Measurements from ENCODE around the gene HM13.

The HM13 gene

DNA sequence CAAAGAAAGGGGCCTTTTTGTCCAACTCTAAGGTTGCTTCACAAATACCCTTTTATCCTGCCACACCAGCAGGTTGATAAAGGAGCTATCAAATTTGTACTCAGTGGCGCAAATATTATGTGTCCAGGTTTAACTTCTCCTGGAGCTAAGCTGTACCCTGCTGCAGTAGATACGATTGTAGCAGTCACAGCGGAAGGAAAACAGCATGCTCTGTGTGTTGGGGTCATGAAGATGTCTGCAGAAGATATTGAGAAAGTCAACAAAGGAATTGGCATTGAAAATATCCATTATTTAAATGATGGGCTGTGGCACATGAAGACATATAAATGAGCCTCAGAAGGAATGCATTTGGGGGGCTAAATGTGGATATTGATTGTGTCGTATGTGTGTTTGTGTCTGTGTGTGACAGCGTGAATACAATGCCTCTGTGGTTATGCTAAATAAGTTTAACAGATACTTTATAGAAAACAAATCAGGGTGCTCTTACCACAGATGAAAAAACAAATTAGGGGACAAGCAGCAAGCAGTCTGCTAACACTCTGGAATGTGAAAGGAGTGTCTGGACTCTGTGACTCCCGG lies 33.6 kb downstream of the HM13 start:
- DNase-seq (ENCODE audit: low read depth): no peak
- TF ChIP-seq POLR2A (IDR thresholded peaks at IDR 0.05; ENCODE audit: extremely low read depth, insufficient read length): no peak
- TF ChIP-seq, protein P1, sequence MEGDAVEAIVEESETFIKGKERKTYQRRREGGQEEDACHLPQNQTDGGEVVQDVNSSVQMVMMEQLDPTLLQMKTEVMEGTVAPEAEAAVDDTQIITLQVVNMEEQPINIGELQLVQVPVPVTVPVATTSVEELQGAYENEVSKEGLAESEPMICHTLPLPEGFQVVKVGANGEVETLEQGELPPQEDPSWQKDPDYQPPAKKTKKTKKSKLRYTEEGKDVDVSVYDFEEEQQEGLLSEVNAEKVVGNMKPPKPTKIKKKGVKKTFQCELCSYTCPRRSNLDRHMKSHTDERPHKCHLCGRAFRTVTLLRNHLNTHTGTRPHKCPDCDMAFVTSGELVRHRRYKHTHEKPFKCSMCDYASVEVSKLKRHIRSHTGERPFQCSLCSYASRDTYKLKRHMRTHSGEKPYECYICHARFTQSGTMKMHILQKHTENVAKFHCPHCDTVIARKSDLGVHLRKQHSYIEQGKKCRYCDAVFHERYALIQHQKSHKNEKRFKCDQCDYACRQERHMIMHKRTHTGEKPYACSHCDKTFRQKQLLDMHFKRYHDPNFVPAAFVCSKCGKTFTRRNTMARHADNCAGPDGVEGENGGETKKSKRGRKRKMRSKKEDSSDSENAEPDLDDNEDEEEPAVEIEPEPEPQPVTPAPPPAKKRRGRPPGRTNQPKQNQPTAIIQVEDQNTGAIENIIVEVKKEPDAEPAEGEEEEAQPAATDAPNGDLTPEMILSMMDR (IDR thresholded peaks at IDR 0.05; ENCODE audit: low read depth, low read length): no peak
- TF ChIP-seq MYC (IDR thresholded peaks at IDR 0.05; ENCODE audit: low read depth, low read length): no peak
- TF ChIP-seq, protein P2, sequence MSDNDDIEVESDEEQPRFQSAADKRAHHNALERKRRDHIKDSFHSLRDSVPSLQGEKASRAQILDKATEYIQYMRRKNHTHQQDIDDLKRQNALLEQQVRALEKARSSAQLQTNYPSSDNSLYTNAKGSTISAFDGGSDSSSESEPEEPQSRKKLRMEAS (IDR thresholded peaks at IDR 0.05; ENCODE audit: low read depth, low read length): no peak
- peak overlapping the region; percentile 98 for H3K4me3 ChIP-seq (ENCODE audit: low read depth, low read length)

DNA sequence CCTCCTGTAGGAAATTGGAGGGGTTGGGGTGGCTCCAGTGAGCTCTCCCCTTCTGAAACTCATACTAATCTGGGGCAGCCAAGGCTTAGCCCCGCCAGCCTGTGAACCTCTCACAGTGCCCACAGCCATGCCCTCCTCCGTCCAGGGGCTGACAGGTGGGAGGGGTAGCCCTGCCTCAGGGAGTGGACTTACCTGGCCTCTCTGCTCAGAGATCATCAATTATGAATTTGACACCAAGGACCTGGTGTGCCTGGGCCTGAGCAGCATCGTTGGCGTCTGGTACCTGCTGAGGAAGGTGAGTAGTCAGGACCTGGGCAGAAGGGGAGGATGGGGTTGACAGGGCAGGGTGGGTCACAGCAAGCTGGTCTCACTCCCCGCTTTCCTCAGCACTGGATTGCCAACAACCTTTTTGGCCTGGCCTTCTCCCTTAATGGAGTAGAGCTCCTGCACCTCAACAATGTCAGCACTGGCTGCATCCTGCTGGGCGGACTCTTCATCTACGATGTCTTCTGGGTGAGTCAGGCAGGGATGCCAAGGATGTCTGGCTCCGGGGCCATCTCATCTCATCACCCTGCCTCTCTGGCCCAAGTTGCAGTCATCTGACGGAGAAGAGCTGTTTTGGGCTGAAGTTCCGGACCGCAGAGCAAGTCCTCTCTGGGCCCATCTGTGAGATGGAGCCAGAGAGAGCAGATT lies 34.7 kb downstream of the HM13 start:
- TF ChIP-seq, protein P2 (IDR thresholded peaks at IDR 0.05; ENCODE audit: low read depth, low read length): no peak
- TF ChIP-seq MYC (IDR thresholded peaks at IDR 0.05; ENCODE audit: low read depth, low read length) (no peak), POLR2A (IDR thresholded peaks at IDR 0.05; ENCODE audit: extremely low read depth, insufficient read length) (no peak)
- TF ChIP-seq, protein P1 (IDR thresholded peaks at IDR 0.05; ENCODE audit: low read depth, low read length): no peak
- no peak for DNase-seq (ENCODE audit: low read depth)
- no peak overlapping the region for H3K4me3 ChIP-seq (ENCODE audit: low read depth, low read length)

DNA sequence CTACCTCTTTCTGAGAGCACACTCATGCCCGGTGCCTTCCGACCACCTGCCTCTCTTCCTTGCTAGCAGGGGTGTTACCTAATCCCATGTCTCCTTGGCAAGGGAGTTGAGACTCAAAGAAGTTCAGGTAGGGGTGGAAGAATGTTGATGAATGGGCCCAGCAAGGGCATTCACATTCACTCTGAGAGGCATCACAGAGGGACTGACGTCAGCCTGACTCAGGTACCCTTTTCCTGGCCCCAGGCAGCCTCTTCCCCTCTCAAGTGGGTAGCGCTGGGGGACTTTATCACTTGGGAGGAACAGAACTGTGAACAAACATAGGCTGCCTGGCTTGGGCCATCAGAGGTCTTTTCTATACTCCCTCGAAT lies 35.3 kb downstream of the HM13 start:
- TF ChIP-seq, protein P2 (IDR thresholded peaks at IDR 0.05; ENCODE audit: low read depth, low read length): no peak
- TF ChIP-seq, protein P1 (IDR thresholded peaks at IDR 0.05; ENCODE audit: low read depth, low read length): no peak
- TF ChIP-seq MYC (IDR thresholded peaks at IDR 0.05; ENCODE audit: low read depth, low read length): no peak
- no peak for TF ChIP-seq POLR2A (IDR thresholded peaks at IDR 0.05; ENCODE audit: extremely low read depth, insufficient read length)
- no peak for DNase-seq (ENCODE audit: low read depth)
- no peak overlapping the region for H3K4me3 ChIP-seq (ENCODE audit: low read depth, low read length)

DNA sequence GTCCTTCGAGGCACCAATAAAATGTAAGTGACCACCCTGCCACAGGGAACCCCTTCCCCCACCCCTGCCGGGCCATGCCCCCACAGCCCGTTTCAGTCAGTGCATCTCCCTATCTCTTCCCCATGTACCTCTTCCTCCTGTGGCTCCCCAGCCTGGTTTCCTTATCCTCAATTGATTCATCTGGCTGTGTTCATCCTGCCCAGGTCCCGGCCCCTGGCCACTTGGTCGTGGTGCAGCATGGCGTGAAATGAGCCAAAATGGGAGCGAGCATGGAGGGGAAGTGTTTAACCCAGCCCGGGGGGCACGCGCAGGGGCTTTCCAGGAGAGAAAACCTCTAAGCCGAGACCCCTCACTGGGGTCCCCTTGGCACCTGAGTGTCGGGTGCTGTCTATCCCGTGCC lies 35.9 kb downstream of the HM13 start:
- H3K4me3 ChIP-seq (ENCODE audit: low read depth, low read length): no peak overlapping the region
- TF ChIP-seq MYC (IDR thresholded peaks at IDR 0.05; ENCODE audit: low read depth, low read length) (no peak), POLR2A (IDR thresholded peaks at IDR 0.05; ENCODE audit: extremely low read depth, insufficient read length) (no peak)
- TF ChIP-seq, protein P1 (IDR thresholded peaks at IDR 0.05; ENCODE audit: low read depth, low read length): no peak
- TF ChIP-seq, protein P2 (IDR thresholded peaks at IDR 0.05; ENCODE audit: low read depth, low read length): no peak
- DNase-seq (ENCODE audit: low read depth): no peak

DNA sequence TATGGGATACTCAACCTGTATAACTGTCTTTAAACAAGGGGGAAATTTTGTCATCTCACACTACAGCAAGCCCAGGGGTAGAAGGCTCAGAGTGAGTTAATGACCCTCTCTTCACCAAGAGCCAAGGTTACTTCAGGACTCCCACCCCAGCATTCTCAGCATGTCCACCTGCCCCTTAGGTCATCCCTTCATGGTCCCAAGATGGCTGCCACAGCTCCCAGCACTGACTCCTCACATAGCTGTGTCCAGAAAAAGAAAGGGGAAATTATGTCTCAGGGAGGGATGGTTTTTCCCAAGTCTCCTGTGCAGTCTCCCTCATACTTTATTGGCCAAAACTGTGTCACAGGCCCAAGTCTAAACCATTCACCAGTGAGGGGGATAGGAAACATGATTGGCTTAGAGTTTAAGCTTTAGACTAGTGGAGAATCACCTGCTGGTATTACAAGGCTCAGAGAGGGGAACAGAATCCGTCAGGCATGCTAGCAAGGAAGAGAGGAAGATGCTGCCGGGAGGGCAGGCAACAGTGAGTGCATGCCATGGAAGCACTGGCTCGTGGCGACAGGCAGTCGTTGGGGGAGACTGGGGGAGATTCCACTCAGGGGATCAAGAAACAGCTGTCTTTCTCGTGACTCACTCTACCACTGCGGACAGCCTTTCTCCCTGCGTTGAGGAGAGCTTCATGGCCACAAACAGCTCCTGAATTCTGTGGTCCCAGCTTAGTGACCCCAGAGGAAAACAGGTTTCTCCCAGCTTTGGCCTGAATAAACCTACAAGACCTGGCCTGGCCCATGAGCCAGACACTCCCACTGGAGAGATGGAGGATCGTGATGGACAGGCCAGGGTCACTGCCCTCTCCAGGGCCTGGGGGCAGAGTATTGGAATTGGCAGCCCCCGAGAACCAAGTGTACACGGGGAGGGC lies 37.2 kb downstream of the HM13 start:
- DNase-seq (ENCODE audit: low read depth): no peak
- TF ChIP-seq MYC (IDR thresholded peaks at IDR 0.05; ENCODE audit: low read depth, low read length): no peak
- TF ChIP-seq, protein P1 (IDR thresholded peaks at IDR 0.05; ENCODE audit: low read depth, low read length): no peak
- TF ChIP-seq POLR2A (IDR thresholded peaks at IDR 0.05; ENCODE audit: extremely low read depth, insufficient read length): no peak
- H3K4me3 ChIP-seq (ENCODE audit: low read depth, low read length): no peak overlapping the region

All from NB4 (cell line).